Measurements from ENCODE around the gene ACAA2. TPM values are rescaled to one million over a fixed set of nuclear protein-coding genes. Genes with fewer than 3 reads are reported as not detected.

The ACAA2 gene
- total and polyA plus RNA-seq, 2 of the 8 experiments (the other 6 are each of a cell fraction or from before 2014, with no cell fraction given), result 63.4 to 151 TPM

GRCh38 chr18:49819823-49820671 lies 6.7 kb upstream of the ACAA2 start:
- no peaks in the 10 kb centered on the region for H3K23me2 ChIP-seq (ENCODE audit: low read depth, low read length)
- no peak overlapping the region for H4K5ac ChIP-seq (ENCODE audit: insufficient read length, low read depth, low read length)
- H3K36me3 ChIP-seq (ENCODE audit: control insufficient read depth in 2 of 4, insufficient read depth in 4 of 4, low read length in 3 of 4), result no peaks in the 10 kb centered on the region
- H3K18ac ChIP-seq (ENCODE audit: extremely low read depth, low read length), result no peak overlapping the region
- H3K27me3 ChIP-seq (replicated peaks in 1 of 4; ENCODE audit: control insufficient read depth in 3 of 4, extremely low read depth in 1 of 4, insufficient read depth in 3 of 4, low read length in 3 of 4), result no peaks in the 10 kb centered on the region
- H3K4me3 ChIP-seq (ENCODE audit: extremely low read depth in 1 of 4, insufficient read depth in 2 of 4, low read depth in 3 of 4, low read length in 4 of 4), result no peak overlapping the region
- no peak overlapping the region for H4K8ac ChIP-seq (ENCODE audit: extremely low read depth, insufficient read depth, low read length)
- no peak overlapping the region for H3K56ac ChIP-seq (replicated peaks; ENCODE audit: insufficient read length, low read depth, low read length)
- H3K4me1 ChIP-seq (replicated peaks in 1 of 4; ENCODE audit: control insufficient read depth in 3 of 4, insufficient read depth in 4 of 4, low read length in 3 of 4), result no peaks in the 10 kb centered on the region
- no peak overlapping the region for H2BK20ac ChIP-seq (ENCODE audit: low read length)
- CTCF ChIA-PET (ENCODE audit: partially characterized antibody), result interaction anchor here (1.0 to 5.7 kb wide), 4 partner anchors 10 to 301 kb away, joined by 3 to 30 read pairs (median 4); no protein-coding TSS in a partner anchor
- no peak overlapping the region for H3K23ac ChIP-seq (ENCODE audit: insufficient read length)
- no peak overlapping the region for H2BK120ac ChIP-seq (replicated peaks; ENCODE audit: low read depth, low read length)
- H2BK5ac ChIP-seq (ENCODE audit: low read depth, low read length), result no peak overlapping the region
- FAIRE-seq (no peak), DNase-seq (ENCODE audit: low read depth in 1 of 2, low spot score in 2 of 2) (no peak)
- H3K14ac ChIP-seq (ENCODE audit: insufficient read length), result no peak overlapping the region
- H3K4ac ChIP-seq (replicated peaks; ENCODE audit: insufficient read length, low read depth, low read length), result no peak overlapping the region
- no peak overlapping the region for H4K91ac ChIP-seq (replicated peaks; ENCODE audit: insufficient read length, low read length)
- no peaks in the 10 kb centered on the region for H3K79me2 ChIP-seq (ENCODE audit: control insufficient read depth in 1 of 2, insufficient read depth in 2 of 2, low read length in 2 of 2)
- no peak overlapping the region for H2BK15ac ChIP-seq (ENCODE audit: low read length)
- no peak overlapping the region for H2AK5ac ChIP-seq (ENCODE audit: low read depth, low read length)
- H3K9ac ChIP-seq (replicated peaks in 1 of 4; ENCODE audit: extremely low read depth in 1 of 4, low read depth in 3 of 4, low read length in 3 of 4), result no peak overlapping the region
- no peak overlapping the region for H3K4me2 ChIP-seq (ENCODE audit: insufficient read depth in 1 of 2, low read depth in 2 of 2, low read length in 2 of 2)
- no peaks in the 10 kb centered on the region for H4K20me1 ChIP-seq (replicated peaks in 1 of 2; ENCODE audit: control insufficient read depth in 1 of 2, insufficient read depth in 2 of 2, low read length in 2 of 2)
- WGBS, 2 experiments (ENCODE audit: extremely low coverage in 1 of 2, insufficient coverage in 1 of 2, insufficient read length in 1 of 2, insufficient replicate concordance in 2 of 2, low coverage in 1 of 2, low lambda C conversion rate in 2 of 2, missing lambda C conversion rate in 1 of 2), result 92% methylated on average over 5 of the region's 5 CpGs; no CpG with 5 or more reads in 1 of the 2 experiments
- POLR2A ChIA-PET (ENCODE audit: partially characterized antibody), result interaction anchor here (0.9 kb wide), 1 partner anchor 21 kb away, joined by 3 read pairs; no protein-coding TSS in a partner anchor
- no peak overlapping the region for H2BK12ac ChIP-seq (ENCODE audit: low read depth, low read length)
- H3K27ac ChIP-seq (ENCODE audit: low read depth, low read length), result no peak overlapping the region
- no peak overlapping the region for H2AFZ ChIP-seq (ENCODE audit: low read length)
- TF ChIP-seq KDM5A (IDR thresholded peaks at IDR 0.05; ENCODE audit: low read length) (no peak), SUZ12 (IDR thresholded peaks at IDR 0.05; ENCODE audit: low read length) (no peak), JUND (IDR thresholded peaks at IDR 0.05; ENCODE audit: low read length) (no peak), TCF12 (IDR thresholded peaks at IDR 0.05; ENCODE audit: low read depth, low read length) (no peak), CBX8 (IDR thresholded peaks at IDR 0.05; ENCODE audit: borderline replicate concordance, low read depth, low read length) (no peak), BRCA1 (IDR thresholded peaks at IDR 0.05; ENCODE audit: low read depth, low read length) (no peak), YY1 (IDR thresholded peaks at IDR 0.05; ENCODE audit: low read depth, low read length) (no peak)
- no peaks in the 10 kb centered on the region for H3K79me1 ChIP-seq (ENCODE audit: low read depth, low read length)
- H3K9me3 ChIP-seq (ENCODE audit: insufficient read depth in 2 of 2, low read depth in 1 of 2, low read length in 1 of 2), result peaks cover 0 to 2% of the 10 kb centered on the region in 2 experiments; a peak in 1 of 4 replicates
